Activated CD4-positive, alpha-beta T cell treated with anti-CD3 and anti-CD28 coated beads, Interleukin-2, amount 50 U/mL, for 1 hour (primary cell): ENCODE measurements around the gene UNC79.

Experiments used
- DNase-seq: peaks from one replicate; pipeline ENCODE4 v3.0.0-alpha.2; 2020

The UNC79 gene

DNA sequence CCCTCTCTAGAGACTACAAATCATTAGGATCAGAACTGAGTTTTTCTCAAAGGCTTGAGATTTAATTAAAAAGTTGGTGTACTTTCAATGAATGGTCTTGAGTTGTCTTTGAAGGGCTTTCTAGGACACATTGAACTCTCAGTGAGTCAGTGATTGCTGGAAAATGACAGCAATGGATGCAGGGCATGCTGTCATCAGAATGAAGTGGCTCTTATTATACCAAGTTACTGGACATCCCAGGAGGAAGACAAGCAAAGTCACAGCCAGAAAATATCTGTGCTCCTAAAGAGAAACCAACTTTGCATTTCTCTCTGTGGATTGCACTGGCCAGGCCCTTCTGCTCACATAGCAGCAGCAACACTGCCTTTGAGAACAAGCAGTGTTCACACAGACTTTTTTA lies 244.9 kb downstream of the UNC79 start:
- DNase-seq: no peak

DNA sequence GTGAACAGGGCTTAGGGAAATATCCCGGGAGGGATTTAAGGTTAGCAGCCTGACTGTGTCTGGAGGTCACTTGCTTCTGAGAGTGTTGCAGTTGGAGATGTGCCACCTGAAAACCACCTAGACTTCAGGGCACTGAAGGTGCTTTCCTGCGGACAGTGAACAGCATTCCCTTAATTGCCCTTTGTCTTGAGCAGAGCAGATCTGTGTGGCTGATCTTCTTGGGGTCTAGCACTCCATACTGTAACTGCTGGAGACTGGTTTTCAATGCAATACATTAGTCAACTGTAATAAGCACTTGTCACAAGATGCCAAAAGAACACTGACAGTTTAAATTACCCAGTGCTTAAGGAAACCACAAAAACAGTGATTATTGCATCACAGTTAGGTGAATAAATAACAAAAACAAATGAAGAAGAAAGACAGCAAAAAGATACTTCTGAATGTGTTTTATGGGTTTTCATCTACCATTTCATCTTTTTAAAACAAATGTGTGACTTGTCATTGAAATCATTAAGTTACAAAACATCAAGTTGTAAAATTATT lies 245.7 kb downstream of the UNC79 start:
- no peak for DNase-seq

DNA sequence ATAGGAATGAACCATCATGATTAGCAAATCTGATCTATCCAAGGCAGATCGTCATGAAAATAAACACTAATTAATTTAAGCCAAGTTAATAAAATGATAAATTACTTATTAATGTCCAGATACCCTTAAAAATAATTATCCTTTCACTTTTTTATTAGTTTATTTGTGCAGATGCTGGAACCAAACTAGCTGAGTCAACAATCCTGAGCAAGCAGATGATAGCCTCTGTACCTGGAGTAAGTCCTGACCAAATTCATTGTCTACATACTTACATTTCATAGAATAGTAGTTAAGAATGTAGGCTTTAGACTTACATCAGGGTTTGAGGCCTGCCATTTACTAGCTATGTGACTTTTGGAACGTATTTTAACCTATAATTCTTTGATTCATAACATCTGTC lies 251.7 kb downstream of the UNC79 start:
- DNase-seq: no peak

DNA sequence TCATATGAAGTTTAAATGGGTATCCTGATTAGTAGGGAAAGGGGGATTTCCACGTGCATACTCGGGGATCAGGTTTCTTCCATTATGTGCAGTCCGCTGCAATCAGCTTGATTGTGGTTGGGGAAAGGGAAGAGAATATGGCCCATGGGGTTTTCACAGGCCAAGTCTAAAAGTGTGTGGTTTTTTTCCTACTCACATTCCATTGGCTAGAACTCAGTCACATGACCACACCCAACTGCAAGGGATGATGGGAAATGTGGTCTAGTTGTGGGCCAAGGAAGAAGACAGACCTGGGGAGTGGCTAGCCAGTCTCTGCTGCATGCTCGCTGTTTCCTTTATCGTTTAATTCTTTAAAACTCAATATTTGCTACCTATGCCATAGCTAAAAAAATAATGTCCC lies 252.5 kb downstream of the UNC79 start:
- no peak for DNase-seq

GRCh38 chr14:93685121-93685895 lies 254.6 kb downstream of the UNC79 start:
- no peak for DNase-seq

DNA sequence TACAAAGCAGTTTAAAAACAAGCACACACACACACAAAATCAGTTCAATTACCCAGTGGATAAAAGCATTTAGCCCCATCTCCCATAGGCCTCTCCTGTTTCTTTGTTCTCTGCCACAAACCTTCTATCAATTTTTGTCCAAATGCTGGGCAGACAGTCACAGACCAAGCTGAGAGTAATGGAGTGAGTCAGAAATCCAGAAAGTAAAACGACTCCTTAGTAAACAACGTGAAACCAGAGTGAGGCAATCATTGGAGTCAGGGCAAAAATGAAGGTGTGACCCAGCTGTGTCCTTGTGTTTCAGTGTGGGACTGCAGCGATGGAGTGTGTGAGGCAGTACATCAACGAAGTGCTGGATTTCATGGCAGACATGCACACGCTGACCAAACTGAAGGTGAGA lies 255.5 kb downstream of the UNC79 start:
- DNase-seq: no peak

GRCh38 chr14:93688239-93688666 lies 257.5 kb downstream of the UNC79 start:
- no peak for DNase-seq

GRCh38 chr14:93688820-93689219 lies 258.1 kb downstream of the UNC79 start:
- DNase-seq: no peak

DNA sequence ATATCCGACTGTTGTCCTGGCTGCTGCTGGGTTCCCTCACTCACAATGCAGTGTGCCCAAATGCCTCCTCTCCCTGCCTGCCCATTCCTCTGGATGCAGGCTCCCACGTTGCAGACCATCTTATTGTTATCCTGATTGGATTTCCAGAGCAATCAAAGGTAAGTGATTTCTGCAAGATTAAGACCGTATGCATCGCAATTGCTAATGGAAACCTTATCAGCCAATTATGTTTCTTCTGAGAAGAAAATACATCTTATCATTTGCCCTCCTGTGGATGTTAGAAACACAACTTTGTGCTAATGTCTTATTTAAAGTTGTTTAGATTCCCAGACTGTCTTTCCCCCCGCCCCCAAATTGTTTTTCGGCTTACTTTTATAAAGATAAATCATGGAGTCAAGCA lies 259.4 kb downstream of the UNC79 start:
- no peak for DNase-seq

DNA sequence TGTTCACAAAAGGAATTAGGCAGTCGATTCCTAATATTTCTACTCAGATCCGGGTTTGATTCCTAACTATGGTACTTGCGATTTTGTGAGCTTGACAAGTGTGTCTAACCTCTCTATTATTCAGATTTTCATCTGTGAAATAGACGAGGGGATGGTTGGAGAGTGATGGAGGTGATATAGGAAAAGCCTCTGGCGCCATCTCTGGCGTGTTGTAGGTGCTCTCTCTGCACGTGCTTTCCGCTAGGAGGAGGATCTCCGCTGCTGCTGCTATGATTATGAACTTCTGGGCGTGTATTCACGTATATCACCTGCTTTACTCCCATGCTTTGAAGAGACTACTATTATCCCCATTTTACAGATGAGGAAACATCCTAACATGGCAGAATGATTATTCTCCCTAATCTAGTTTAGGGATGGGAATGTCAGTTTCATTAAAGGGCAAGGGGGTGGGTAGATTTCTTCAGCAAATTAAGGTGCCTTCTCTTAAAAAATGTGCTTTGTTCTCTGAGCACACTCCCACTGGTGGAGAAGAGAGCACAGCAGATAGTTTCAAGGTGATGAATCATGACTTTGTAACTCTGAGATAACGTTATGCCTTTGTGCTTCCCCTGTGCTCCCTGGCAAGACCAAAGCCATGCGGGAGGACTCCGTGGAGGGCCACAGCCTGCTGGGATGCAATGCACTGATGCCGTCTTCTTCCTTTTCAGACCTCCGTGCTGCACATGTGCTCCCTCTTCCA lies 260.5 kb downstream of the UNC79 start:
- DNase-seq: no peak

- no peak for DNase-seq
These were observed 263.2 kb downstream of the UNC79 start for GRCh38 chr14:93693914-93694313.

GRCh38 chr14:93700928-93701327 lies 270.2 kb downstream of the UNC79 start:
- DNase-seq: no peak

DNA sequence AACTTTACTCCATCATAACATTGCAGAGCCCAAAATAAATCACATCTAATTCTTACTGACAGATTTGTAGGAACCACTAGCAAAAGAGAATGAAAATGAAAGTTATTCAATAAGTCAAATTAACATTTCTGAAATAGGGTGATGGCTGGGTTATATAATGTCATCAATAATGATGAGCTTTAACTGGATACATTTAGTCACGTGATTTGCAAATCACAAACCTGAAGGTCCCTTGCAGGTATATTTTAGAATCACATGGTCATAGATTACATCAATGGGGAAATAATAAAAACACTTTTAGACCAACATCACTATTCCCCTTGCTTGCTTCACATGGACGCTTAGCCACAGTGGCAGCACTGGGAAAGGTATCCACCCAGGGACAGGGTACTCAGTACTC lies 270.8 kb downstream of the UNC79 start:
- DNase-seq: no peak

DNA sequence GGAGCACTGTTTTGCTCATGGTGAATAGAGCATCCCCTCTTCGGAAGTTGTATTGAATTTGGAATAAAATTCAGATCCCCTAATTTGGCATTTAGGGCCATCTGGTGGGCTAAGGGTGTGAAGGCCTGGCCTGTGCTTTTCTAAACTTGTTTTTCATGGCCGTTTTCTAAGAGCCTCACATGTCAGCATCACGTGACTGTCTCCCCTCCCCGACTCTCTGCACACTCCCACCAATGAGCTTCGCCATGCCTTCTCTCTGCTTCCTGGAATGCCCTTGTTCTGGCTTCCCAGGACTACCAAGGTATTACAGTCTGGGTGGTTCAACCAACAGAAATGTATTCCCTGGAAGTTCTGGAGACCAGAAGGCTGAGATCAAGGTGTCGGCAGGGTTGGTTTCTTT lies 272.2 kb downstream of the UNC79 start:
- DNase-seq: no peak

- DNase-seq: no peak
These were observed 273.2 kb downstream of the UNC79 start for GRCh38 chr14:93703941-93704340.

- no peak for DNase-seq
These were observed 274.9 kb downstream of the UNC79 start for GRCh38 chr14:93705513-93706156.

DNA sequence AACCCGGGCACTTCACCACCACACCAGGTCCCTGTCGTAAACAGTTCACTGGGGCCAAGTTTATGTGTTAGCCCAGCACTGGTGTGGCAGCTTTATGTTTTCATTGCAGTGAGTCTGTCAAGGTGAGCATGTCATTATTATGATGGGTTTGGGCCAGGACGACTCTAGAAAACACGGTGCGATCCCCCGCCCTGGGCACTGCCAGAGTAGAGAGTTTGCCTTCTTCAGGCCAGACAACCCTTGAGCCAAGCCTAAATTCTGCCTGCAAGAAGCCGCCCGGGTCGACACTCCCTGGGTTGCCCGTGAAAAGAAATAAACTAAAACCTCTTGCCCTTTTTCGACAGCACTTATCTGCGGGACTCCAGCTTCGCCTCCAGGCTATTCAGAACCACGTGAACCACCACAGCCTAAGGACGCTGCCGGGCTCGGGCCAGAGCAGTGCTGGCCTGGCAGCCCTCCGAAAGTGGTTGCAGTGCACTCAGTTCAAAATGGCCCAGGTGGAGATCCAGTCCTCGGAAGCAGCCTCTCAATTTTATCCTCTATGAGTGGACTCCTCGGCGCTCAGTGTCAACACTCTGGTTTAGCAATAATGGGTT lies 275.7 kb downstream of the UNC79 start:
- DNase-seq: no peak

DNA sequence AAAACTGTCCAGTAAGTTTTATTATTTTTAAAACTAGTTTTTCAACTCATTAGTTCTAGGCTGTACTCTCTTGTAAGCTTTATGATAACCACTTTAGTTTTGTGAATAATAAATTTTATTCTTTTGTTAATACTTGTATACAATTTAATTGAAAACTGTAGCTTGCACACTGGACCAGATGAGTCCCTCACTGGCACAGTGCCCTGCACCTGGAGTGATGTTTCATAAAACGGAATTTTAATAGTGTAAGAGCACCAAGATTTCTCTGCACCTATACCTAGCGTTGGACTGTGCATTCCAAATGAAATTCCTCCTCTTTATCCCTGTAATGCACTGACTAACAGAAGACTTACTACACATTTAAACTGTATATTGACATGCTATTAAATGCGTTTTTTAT lies 276.7 kb downstream of the UNC79 start:
- DNase-seq: no peak

GRCh38 chr14:93708311-93708734 lies 277.6 kb downstream of the UNC79 start:
- DNase-seq: no peak

GRCh38 chr14:93708800-93709199 lies 278.1 kb downstream of the UNC79 start:
- DNase-seq: no peak

GRCh38 chr14:93709249-93709648 lies 278.5 kb downstream of the UNC79 start:
- no peak for DNase-seq

DNA sequence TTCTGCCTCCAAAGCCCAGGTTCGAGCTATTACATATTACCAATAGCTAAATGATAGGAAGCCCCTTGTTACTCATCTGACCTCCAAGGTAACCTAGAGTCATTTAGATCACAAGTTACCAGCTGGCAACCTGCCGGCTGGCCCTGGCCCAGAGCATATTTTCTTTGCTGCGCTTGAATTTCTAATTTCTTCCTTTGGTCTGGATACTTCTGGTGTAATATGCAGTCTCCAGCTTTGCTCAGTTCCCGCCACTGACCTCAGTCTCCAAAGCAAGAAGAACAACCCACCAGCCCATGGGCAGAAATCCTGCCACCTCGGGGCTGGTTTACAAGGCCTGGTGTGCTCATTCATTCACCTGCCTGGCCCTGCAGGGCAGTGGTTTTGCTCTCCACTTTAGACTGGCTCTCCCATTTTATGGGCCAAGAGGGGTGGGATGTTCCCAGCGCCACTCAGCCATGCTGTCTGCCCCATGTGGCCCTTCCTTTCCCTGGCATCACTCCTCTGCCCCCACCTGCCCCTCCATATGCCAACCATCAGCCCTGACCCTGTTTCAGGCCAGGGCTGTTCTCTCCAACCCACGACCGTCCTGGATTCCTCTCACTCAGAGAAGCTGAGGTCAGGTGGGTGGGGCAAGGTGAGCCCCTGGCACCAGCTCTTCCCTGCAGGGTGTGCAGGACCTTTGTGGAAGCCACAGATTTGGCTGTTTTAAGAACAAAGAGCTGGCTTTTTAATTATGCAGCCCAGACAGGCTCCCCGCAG lies 281.5 kb downstream of the UNC79 start:
- DNase-seq: no peak
